GDM1 (cell line): Measurements from ENCODE around the gene ACP5.
"Not testable (repeated sequence)": the region's sequence is repeated elsewhere in the genome, so short reads cannot be mapped to it uniquely, and the experiment has no call there.

Source experiments
- DNase-seq: peaks from one replicate; lab custom pipeline; 2025; lab: John Stamatoyannopoulos, UW

Gene ACP5

GRCh38 chr19:11577451-11578257 is at the start of gene ACP5:
ACP5 (minus strand) TSS chr19:11577645; CDS start chr19:11577317, 328 bp downstream.
- DNase-seq, result no peak

DNA sequence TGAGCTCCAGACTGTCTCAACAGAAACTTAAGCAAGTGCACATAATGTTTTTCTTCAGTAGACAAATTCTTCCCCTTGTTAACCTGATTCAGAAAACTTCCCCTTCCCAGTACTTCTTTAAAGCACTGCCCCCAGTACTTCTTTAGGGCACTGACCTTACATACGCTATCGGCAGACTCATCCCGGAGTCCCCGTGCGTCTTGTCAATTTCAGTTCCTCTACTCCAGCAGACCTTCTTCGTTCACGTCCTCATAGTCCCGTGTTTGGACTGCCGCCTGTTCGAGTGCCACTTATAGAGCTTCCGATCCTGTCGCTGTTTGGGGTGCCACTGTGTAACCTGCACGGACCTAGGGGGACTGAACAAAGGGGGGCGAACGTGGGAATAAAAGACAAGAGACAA is 48.8 kb upstream of the ACP5 start:
- DNase-seq, result no peak

- no peak for DNase-seq
These were observed 46.6 kb upstream of the ACP5 start for GRCh38 chr19:11624069-11624463.

- DNase-seq, result not testable (repeated sequence)
These were observed 45.0 kb upstream of the ACP5 start for GRCh38 chr19:11622401-11622800.

DNA sequence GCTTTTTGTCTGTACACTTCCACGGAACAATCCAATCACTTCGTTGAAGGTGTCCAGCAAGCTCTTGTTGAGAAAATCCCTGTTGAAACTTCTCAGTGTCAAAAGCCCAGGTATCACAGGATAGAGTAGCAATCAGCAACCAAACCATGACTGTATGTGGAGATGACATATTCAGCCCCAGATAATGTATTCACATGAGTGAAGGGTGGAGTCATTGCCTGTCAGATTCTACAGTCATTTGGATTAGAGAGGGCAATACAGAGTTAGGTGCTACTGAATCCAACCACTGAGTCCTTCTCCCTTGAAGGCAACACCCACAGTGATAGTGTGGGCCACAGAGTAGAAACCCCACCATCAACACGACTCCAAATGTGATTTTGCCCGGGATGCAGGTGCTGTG is 43.1 kb upstream of the ACP5 start:
- no peak for DNase-seq

- DNase-seq, result no peak
These were observed 40.0 kb upstream of the ACP5 start for GRCh38 chr19:11617180-11618062.

DNA sequence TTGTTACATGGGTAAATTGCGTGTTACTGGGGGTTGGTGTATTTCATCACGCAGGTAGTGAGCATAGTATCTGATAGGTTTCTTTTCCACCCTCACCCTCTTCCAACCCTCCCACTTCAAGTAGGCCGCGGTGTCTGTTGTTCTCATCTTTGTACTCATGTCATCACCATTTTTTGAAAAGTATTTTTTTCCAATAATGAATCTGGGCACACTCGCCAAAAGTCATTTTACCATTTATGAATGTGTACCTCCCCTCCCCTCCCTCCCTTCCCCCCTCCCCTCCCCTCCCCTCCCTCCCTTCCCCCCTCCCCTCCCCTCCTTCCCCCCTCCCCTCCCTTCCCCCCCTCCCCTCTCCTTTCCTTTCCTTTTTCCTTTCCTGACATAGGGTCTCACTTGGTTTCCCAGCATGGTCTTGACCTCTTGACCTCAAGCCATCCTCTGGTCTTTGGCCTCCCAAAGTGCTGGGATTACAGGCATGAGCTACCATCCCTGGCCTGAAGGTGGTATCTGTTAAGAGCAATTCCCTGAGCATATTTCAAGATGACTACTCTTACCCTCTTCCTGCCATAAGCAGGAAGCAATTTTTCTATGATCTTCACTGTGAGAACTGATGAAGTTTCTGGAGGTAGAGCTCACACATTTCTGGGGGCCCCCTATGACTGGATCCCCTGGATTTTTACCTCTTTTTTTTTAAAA is 35.5 kb upstream of the ACP5 start:
- no peak for DNase-seq

- no peak for DNase-seq
These were observed 34.3 kb upstream of the ACP5 start for GRCh38 chr19:11611730-11612129.

DNA sequence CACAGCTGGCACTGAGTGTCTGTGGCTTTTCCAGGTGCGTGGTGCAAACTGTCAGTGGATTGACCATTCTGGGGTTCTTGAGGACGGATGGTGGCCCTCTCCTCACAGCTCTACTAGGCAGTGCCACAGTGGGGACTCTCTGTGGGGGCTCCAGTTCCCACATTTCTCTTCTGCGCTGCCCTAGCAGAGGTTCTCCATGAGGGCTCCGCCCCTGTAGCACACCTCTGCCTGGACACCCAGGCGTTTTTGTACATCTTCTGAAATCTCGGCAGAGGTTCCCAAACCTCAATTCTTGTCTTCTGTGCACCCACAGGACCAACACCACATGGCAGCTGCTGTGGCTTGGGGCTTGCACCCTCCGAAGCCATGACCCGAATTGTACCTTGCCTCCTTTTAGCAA is 29.0 kb upstream of the ACP5 start:
- DNase-seq, result no peak

GRCh38 chr19:11599704-11600103 is 22.3 kb upstream of the ACP5 start:
- DNase-seq, result not testable (repeated sequence)

DNA sequence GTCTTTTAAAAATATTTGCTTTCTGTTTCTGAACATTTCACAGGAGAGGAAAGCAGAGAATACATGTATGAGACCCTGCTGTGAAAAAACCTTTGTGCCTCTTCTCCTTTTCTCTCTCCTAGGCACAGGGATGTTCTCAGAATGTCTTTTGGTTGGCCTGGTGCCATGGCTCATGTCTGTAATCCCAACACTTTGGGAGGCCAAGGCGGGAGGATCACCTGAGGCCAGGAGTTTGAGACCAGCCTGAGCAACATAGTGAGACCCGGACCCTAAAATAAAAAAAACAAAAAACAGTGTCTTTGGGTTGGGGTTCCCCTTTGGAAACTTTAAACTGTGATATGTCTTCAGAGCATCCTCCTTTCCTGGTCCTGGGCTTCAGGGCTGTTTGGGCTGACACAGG is 21.3 kb upstream of the ACP5 start:
- DNase-seq, result no peak

GRCh38 chr19:11598103-11598483 is 20.6 kb upstream of the ACP5 start:
- no peak for DNase-seq

DNA sequence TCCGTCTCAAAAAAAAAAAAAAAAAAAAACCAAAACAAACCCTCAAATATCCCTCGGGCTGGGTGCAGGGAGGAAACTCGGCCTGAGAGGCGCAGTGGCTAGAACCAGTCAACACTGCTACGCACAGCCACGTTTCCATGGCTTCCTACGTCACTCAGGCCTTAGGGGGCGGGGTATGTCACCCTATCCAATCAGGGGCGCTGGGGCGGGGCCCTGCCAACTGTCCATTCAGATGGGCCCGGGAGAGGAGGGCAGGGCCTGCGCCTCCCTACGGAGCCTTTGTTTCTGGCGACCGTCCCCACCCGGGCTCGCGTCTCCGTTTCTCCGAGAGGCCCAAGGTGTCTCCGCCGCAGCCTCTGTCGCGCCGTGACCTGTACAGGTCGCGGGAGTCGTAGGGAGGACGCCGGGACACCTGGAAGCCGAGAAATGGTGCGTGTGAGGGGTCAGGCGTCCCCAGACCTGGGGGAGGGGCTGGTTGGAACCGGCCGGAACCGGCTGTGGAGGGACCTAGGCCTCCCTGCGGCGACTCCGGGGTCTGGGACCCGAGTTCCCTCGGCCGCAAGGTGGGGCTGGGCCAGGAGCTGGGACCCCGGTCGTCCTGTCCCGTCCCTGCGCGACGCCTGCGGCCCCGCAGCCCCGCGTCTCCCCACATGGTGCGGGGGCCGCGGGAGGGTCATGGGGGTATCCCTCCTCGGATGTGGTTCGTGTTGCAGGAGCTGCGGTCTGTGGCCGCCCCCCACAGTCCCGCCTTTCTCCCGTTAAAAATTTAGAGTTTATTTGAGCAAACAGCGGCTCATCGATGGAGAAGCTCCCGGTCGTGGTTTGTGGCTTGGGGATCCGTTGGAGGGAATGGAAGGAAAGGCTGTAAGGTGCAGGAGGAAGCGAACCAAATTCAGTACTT is 20.0 kb upstream of the ACP5 start, which contains the start of gene ZNF627:
TSS of gene ZNF627 (plus strand) at position 282 of the 901 bp plus-strand sequence. CDS start at position 427, 145 bp downstream.
- peak; percentile 97 for DNase-seq

DNA sequence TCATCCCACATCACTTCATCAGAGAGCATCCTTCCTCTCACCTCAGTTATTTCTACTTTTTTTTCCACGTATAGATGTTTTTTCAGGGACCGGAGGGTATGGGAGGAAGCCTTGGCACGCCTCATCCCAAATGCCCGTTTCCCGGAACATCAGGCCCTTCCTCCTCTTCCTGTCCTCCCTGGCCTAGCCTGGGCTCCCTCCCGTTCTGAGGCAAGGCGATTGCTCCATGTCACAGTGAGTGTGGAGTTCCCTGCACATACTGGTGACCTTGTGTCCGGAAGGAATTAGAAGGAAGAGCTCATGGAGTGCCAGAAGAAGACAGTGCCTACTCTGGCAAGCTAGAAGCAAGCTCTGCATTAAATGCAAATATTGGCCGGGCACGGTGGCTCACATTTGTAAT is 18.7 kb upstream of the ACP5 start:
- DNase-seq, result no peak

GRCh38 chr19:11594084-11594483 is 16.6 kb upstream of the ACP5 start:
- no peak for DNase-seq

- no peak for DNase-seq
These were observed 10.7 kb upstream of the ACP5 start for GRCh38 chr19:11587975-11588631.

DNA sequence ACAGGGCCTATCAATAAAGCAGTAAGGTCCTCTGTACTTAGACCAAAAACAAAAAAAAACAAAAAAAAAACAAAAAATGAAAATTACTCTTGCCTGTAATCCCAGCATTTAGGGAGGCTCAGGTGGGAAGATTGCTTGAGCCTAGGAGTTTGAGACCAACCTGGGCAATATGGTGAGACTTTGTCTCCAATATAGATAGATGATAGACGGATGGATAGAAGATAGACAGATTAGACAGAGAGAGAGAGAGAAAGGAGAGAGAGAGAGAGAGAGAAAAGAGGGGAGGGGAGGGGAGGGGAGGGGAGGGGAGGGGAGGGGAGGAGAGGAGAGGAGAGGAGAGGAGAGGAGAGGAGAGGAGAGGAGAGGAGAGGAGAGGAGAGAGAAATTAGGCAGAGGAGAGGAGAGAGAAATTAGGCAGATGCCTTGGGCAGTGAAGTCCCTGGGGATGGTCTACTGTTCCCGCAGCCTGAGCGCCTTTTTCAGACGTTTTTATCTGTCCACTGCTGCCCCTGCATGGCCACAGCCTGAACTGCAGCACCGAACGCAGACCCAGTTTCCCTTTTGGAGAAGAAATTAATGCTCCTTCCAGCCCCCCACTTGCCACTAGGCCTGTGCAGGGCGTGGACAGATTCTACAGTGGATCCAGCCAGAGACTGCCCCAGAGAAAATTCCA is 10.0 kb upstream of the ACP5 start:
- peak; percentile 6 for DNase-seq

GRCh38 chr19:11586331-11586730 is 8.9 kb upstream of the ACP5 start:
- DNase-seq, result no peak

GRCh38 chr19:11581740-11582139 is 4.3 kb upstream of the ACP5 start:
- DNase-seq, result no peak

DNA sequence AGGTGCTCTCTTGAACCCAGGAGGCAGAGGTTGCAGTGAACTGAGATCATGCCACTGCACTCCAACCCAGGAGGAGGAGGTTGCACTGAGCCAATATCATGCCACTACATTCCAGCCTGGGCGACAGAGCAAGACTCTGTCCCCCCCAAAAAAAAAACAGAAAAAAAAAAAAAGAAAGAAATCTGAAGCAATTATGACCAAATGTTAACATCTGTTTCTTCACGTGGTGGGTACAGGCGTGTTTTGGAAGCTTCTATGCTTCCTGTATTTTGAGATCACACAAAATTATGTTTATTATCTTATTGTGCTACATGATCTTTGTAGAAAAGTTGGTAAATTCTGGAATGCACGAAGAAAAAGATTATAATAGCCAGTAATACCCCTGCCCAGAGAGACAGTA is 2.7 kb upstream of the ACP5 start:
- no peak for DNase-seq
